ENCODE data around the gene PTPRO. TPM values are rescaled to one million over a fixed set of nuclear protein-coding genes. Genes with fewer than 3 reads are reported as not detected.

Gene PTPRO
- under 1 TPM in 5 of 6 experiments, not detected in 1; 0.07 to 0.19 (median 0.09) TPM for total RNA-seq (2021; fragmentation: NEBNext Ultra II Directional; extraction: Animal tissue kit (Norgen Biotek cat#: 25700))
- long read RNA-seq: 0 reads

DNA sequence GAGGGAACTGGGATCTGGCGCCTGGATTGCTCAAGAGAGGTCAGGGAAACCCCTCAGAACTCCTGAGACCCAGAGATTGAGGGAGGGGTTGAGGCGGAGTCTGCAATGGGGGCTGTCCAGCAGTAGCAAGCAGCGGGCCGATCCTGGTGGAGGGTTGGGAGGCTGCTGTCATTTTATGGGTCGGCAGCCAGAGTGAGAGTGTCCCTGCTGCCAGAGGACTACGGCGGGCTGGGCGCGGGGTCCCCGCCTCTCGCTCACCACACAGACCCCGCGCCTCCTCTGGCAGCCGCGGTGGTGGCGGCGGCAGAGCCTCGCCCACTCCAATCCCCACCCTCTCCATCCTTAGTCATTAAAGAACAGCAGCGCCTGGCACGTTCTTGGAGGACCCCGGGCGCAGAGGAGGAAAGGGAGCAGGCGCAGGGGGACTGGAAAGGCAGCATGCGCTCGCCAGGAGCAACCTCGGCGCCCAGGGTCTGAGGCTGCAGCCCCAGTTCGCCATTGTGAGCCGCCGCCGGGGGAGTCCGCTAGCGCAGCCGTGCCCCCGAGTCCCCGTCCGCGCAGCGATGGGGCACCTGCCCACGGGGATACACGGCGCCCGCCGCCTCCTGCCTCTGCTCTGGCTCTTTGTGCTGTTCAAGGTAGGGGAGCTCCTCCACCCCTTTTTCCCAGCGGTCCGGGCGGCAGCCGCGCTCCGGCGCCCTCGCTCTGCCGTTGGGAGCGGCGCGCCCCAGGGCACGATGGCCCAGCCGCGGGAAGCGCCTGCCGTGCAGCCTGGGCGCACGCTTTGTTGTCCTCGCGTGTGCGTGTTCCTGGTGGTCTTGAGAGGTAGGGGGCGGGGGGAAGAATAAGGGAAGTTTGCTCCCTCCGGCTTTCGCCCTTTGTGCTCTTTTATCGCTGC is at the start of gene PTPRO:
Gene PTPRO, plus strand, starts transcription at position 345 of the 898 bp plus-strand sequence.
- H3K36me3 Mint-ChIP-seq (ENCODE audit: low read depth): no peaks in the 10 kb centered on the region
- H3K4me3 Mint-ChIP-seq: peak within 1 kb of the TSS; percentile 69
- H3K9me3 Mint-ChIP-seq: no peaks in the 10 kb centered on the region
- no peak within 1 kb of the TSS for H3K27ac Mint-ChIP-seq
- TF ChIP-seq, protein P1, sequence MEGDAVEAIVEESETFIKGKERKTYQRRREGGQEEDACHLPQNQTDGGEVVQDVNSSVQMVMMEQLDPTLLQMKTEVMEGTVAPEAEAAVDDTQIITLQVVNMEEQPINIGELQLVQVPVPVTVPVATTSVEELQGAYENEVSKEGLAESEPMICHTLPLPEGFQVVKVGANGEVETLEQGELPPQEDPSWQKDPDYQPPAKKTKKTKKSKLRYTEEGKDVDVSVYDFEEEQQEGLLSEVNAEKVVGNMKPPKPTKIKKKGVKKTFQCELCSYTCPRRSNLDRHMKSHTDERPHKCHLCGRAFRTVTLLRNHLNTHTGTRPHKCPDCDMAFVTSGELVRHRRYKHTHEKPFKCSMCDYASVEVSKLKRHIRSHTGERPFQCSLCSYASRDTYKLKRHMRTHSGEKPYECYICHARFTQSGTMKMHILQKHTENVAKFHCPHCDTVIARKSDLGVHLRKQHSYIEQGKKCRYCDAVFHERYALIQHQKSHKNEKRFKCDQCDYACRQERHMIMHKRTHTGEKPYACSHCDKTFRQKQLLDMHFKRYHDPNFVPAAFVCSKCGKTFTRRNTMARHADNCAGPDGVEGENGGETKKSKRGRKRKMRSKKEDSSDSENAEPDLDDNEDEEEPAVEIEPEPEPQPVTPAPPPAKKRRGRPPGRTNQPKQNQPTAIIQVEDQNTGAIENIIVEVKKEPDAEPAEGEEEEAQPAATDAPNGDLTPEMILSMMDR (IDR thresholded peaks at IDR 0.05): no peak
- peaks cover 17% of the 10 kb centered on the region for H3K27me3 Mint-ChIP-seq (ENCODE audit: insufficient read depth)
- no peak for DNase-seq
- H3K4me1 Mint-ChIP-seq (ENCODE audit: low read depth): peaks cover 10% of the 10 kb centered on the region; the same call in 1 of the 2 replicates

DNA sequence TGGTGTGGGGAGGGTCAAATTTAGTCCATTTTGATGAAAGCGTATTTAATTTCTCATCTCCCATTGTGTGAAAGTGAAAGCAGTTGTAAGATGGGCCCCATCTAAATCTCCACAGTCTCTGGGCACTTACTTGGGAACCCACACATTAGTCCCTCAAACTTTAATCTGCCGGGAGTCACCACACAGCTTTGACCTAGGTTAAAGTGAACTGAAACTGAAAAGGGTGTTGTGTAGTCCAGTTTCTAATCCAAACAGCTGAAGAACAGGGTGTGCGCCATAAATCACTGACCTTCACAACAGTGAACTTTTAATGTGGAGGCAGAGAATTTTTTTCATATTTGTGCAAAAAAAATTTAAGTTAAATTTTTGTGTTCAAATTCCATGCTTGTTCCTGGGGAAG is 48.4 kb upstream of the PTPRO start:
- no peak for DNase-seq
- Mint-ChIP-seq H3K4me1 (ENCODE audit: low read depth) (peaks cover 26% of the 10 kb centered on the region), H3K27me3 (ENCODE audit: insufficient read depth) (no peaks in the 10 kb centered on the region; the same call in none of the 2 replicates), H3K9me3 (no peaks in the 10 kb centered on the region), H3K36me3 (ENCODE audit: low read depth) (no peaks in the 10 kb centered on the region), H3K27ac (no peak overlapping the region), H3K4me3 (no peak overlapping the region)
- TF ChIP-seq, protein P1 (IDR thresholded peaks at IDR 0.05): no peak

- H3K27ac Mint-ChIP-seq: no peak overlapping the region
- H3K36me3 Mint-ChIP-seq (ENCODE audit: low read depth): no peaks in the 10 kb centered on the region
- H3K4me3 Mint-ChIP-seq: no peak overlapping the region
- no peaks in the 10 kb centered on the region for H3K9me3 Mint-ChIP-seq
- no peak for DNase-seq
- H3K4me1 Mint-ChIP-seq (ENCODE audit: low read depth): peaks cover 33% of the 10 kb centered on the region
- no peaks in the 10 kb centered on the region; the same call in none of the 2 replicates for H3K27me3 Mint-ChIP-seq (ENCODE audit: insufficient read depth)
- TF ChIP-seq, protein P1 (IDR thresholded peaks at IDR 0.05): no peak
These were observed 47.7 kb upstream of the PTPRO start for GRCh38 chr12:15274561-15274967.

- H3K4me3 Mint-ChIP-seq: no peak overlapping the region
- TF ChIP-seq, protein P1 (IDR thresholded peaks at IDR 0.05): peak; percentile 94
These were observed 46.1 kb upstream of the PTPRO start for GRCh38 chr12:15276088-15276698.

GRCh38 chr12:15278816-15279658 is 43.3 kb upstream of the PTPRO start:
- H3K27me3 Mint-ChIP-seq (ENCODE audit: insufficient read depth): no peaks in the 10 kb centered on the region
- peaks cover 42% of the 10 kb centered on the region for H3K4me1 Mint-ChIP-seq (ENCODE audit: low read depth)
- TF ChIP-seq, protein P1 (IDR thresholded peaks at IDR 0.05): peak; percentile 47
- peak overlapping the region; percentile 74 for H3K4me3 Mint-ChIP-seq
- peak overlapping the region; percentile 95 for H3K27ac Mint-ChIP-seq
- DNase-seq: peak; percentile 89
- H3K9me3 Mint-ChIP-seq: no peaks in the 10 kb centered on the region
- H3K36me3 Mint-ChIP-seq (ENCODE audit: low read depth): peaks cover 6% of the 10 kb centered on the region; the same call in 1 of the 2 replicates

More at GRCh38 chr12:15276088-15276698, 46.1 kb upstream of the PTPRO start:
- H3K27ac Mint-ChIP-seq: peak overlapping the region; percentile 57; the same call in 1 of the 2 replicates
- H3K36me3 Mint-ChIP-seq (ENCODE audit: low read depth): peaks cover 6% of the 10 kb centered on the region; the same call in 1 of the 2 replicates
- H3K4me1 Mint-ChIP-seq (ENCODE audit: low read depth): peaks cover 42% of the 10 kb centered on the region
- no peaks in the 10 kb centered on the region; the same call in 1 of the 2 replicates for H3K27me3 Mint-ChIP-seq (ENCODE audit: insufficient read depth)
- peak; percentile 48 for DNase-seq
- no peaks in the 10 kb centered on the region for H3K9me3 Mint-ChIP-seq
